HepG2 (cell line): ENCODE results near the gene ABHD18. TPM values are rescaled to one million over a fixed set of nuclear protein-coding genes. Genes with fewer than 3 reads are reported as not detected.

Experiments used
- AHR ChIP-seq: IDR thresholded peaks from 2 replicates; pipeline ENCODE4 v1.6.1; 2018; ENCODE audit warnings: missing genetic modification reagents, missing compliant biosample characterization
- BRD4 ChIP-seq: sonication (generic); formaldehyde crosslinking; IDR thresholded peaks from 2 replicates; pipeline ENCODE4 v1.4.0; 2020; ENCODE audit warnings: missing genetic modification reagents
- FOXO4 ChIP-seq: sonication (generic); formaldehyde crosslinking; conservative IDR thresholded peaks from 2 replicates; pipeline ENCODE4 v1.8.1; 2023; ENCODE audit warnings: missing genetic modification reagents
- HNRNPL ChIP-seq: fragments of 200-400 bp; formaldehyde crosslinking; IDR thresholded peaks from 2 replicates; pipeline ENCODE4 v1.6.1; 2017; ENCODE audit warnings: mild to moderate bottlenecking, low read depth, low read length
- NCOA1 ChIP-seq: sonication (generic); formaldehyde crosslinking; IDR thresholded peaks from 2 replicates; pipeline ENCODE4 v1.9.0; 2021; ENCODE audit warnings: missing genetic modification reagents
- NFE2L2 ChIP-seq: fragments of 150-350 bp; IDR thresholded peaks from 2 replicates; pipeline ENCODE4 v1.6.1; 2014; ENCODE audit warnings: low read length
- PAF1 ChIP-seq: IDR thresholded peaks from 2 replicates; pipeline ENCODE4 v1.6.1; 2016; ENCODE audit warnings: missing genetic modification reagents, missing compliant biosample characterization
- TAF15 ChIP-seq: fragments of 200-400 bp; formaldehyde crosslinking; IDR thresholded peaks from one replicate; pipeline ENCODE4 v1.6.1; 2018; ENCODE audit warnings: mild to moderate bottlenecking, low read depth, low read length; ENCODE audit not compliant: poor library complexity, severe bottlenecking
- THYN1 ChIP-seq: sonication (generic); formaldehyde crosslinking; IDR thresholded peaks from 2 replicates; pipeline ENCODE4 v1.8.1; 2023; ENCODE audit warnings: low read depth, mild to moderate bottlenecking, moderate library complexity, missing genetic modification reagents, borderline replicate concordance
- WIZ ChIP-seq: sonication (generic); formaldehyde crosslinking; IDR thresholded peaks from 2 replicates; pipeline ENCODE4 v1.5.1; 2020; ENCODE audit warnings: mild to moderate bottlenecking, missing genetic modification reagents
- ZNF121 ChIP-seq: sonication (generic); formaldehyde crosslinking; IDR thresholded peaks from 2 replicates; pipeline ENCODE4 v1.5.0; 2020; ENCODE audit warnings: mild to moderate bottlenecking, missing genetic modification reagents
- ZNF138 ChIP-seq: sonication (generic); formaldehyde crosslinking; IDR thresholded peaks from 2 replicates; pipeline ENCODE4 v1.5.0; 2020; ENCODE audit warnings: mild to moderate bottlenecking, low read depth, missing genetic modification reagents
- ZNF3 ChIP-seq: IDR thresholded peaks from 2 replicates; pipeline ENCODE4 v1.7.0; 2017; ENCODE audit warnings: inconsistent platforms
- ZNF30 ChIP-seq: sonication (generic); formaldehyde crosslinking; IDR thresholded peaks from 2 replicates; pipeline ENCODE4 v1.5.0; 2020; ENCODE audit warnings: mild to moderate bottlenecking, missing genetic modification reagents
- ZNF331 ChIP-seq: sonication (generic); formaldehyde crosslinking; IDR thresholded peaks from 2 replicates; pipeline ENCODE4 v1.4.0; 2020; ENCODE audit warnings: missing genetic modification reagents
- ZNF431 ChIP-seq: sonication (generic); formaldehyde crosslinking; IDR thresholded peaks from 2 replicates; pipeline ENCODE4 v1.9.0; 2022; ENCODE audit warnings: missing genetic modification reagents, low read depth, mild to moderate bottlenecking, borderline replicate concordance
- ZNF615 ChIP-seq: sonication (generic); formaldehyde crosslinking; IDR thresholded peaks from 2 replicates; pipeline ENCODE4 v1.5.0; 2020; ENCODE audit warnings: mild to moderate bottlenecking, missing genetic modification reagents, borderline replicate concordance
- ZNF792 ChIP-seq: IDR thresholded peaks from 2 replicates; pipeline ENCODE4 v1.6.1; 2016
- polyA plus RNA-seq, 8 experiments: library from polyadenylated mRNA; depleted of rRNA in 3 of 8; stranded (reverse) in 7 of 8; unstranded in 1 of 8; fragments of >200 nt; fragmentation: Illumina TruSeq in 4 of 8; extraction: Trizol in 4 of 8; gene quantifications; 2 replicates each; pipeline versions ENCODE4 v1.2.1 to v1.2.3, GENCODE V29; 2011 to 2016; ENCODE audit warnings: low read depth in 4 of 8, missing spikeins in 1 of 8, mixed read lengths in 1 of 8; ENCODE audit not compliant: insufficient read depth in 1 of 8
- total RNA-seq, 5 experiments: library from RNA; depleted of rRNA; stranded (reverse); fragments of >200 nt; fragmentation: Illumina TruSeq; extraction: Trizol; gene quantifications; 2 replicates each; pipeline ENCODE4 v1.2.3, GENCODE V29; 2016; ENCODE audit warnings: low read depth in 1 of 5
- TF ChIP-seq, protein P1 (sequence below), 2 experiments: IDR thresholded peaks; 2 replicates each; pipeline ENCODE4 v1.6.1; 2011 to 2012; ENCODE audit warnings: low read length in 2 of 2, borderline replicate concordance in 1 of 2, low read depth in 1 of 2, mild to moderate bottlenecking in 1 of 2, moderate library complexity in 1 of 2
- TF ChIP-seq, protein P2 (sequence below): sonication (generic); formaldehyde crosslinking; IDR thresholded peaks from 2 replicates; pipeline ENCODE4 v1.4.0; 2020; ENCODE audit warnings: missing genetic modification reagents
- TF ChIP-seq, protein P3 (sequence below): sonication (generic); formaldehyde crosslinking; conservative IDR thresholded peaks from 2 replicates; pipeline ENCODE4 v1.8.0; 2022; ENCODE audit warnings: mild to moderate bottlenecking, moderate library complexity, missing genetic modification reagents

The ABHD18 gene
- total and polyA plus RNA-seq, 2 of the 13 experiments (the other 11 are each of a cell fraction or from before 2014, with no cell fraction given), result 5.5 to 16.3 TPM

- TF ChIP-seq ZNF3 (CRISPR knock-in tag) (no peak), NCOA1 (no peak), ZNF30 (CRISPR knock-in tag) (no peak), FOXO4 (CRISPR knock-in tag) (no peak), ZNF331 (peak; percentile 73), AHR (no peak; the same call in 1 of the 2 replicates), ZNF121 (CRISPR knock-in tag) (peak; percentile 16; the same call in 1 of the 2 replicates), ZNF138 (CRISPR knock-in tag) (no peak), NFE2L2 (no peak), ZNF615 (CRISPR knock-in tag) (no peak), BRD4 (CRISPR knock-in tag) (0 out of 2 replicates have a peak, but pooled peaks have one; percentile 40), THYN1 (no peak), WIZ (no peak), HNRNPL (peak; percentile 80), ZNF792 (CRISPR knock-in tag) (peak; percentile 92), ZNF431 (CRISPR knock-in tag) (peak; percentile 23), TAF15 (peak; percentile 79), PAF1 (CRISPR knock-in tag) (no peak)
- TF ChIP-seq, protein P1, sequence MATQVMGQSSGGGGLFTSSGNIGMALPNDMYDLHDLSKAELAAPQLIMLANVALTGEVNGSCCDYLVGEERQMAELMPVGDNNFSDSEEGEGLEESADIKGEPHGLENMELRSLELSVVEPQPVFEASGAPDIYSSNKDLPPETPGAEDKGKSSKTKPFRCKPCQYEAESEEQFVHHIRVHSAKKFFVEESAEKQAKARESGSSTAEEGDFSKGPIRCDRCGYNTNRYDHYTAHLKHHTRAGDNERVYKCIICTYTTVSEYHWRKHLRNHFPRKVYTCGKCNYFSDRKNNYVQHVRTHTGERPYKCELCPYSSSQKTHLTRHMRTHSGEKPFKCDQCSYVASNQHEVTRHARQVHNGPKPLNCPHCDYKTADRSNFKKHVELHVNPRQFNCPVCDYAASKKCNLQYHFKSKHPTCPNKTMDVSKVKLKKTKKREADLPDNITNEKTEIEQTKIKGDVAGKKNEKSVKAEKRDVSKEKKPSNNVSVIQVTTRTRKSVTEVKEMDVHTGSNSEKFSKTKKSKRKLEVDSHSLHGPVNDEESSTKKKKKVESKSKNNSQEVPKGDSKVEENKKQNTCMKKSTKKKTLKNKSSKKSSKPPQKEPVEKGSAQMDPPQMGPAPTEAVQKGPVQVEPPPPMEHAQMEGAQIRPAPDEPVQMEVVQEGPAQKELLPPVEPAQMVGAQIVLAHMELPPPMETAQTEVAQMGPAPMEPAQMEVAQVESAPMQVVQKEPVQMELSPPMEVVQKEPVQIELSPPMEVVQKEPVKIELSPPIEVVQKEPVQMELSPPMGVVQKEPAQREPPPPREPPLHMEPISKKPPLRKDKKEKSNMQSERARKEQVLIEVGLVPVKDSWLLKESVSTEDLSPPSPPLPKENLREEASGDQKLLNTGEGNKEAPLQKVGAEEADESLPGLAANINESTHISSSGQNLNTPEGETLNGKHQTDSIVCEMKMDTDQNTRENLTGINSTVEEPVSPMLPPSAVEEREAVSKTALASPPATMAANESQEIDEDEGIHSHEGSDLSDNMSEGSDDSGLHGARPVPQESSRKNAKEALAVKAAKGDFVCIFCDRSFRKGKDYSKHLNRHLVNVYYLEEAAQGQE (IDR thresholded peaks at IDR 0.05; ENCODE audit: borderline replicate concordance in 1 of 2, low read depth in 1 of 2, low read length in 2 of 2), result 0 out of 4 replicates have a peak, but pooled peaks of 1 of the 2 experiments have one; percentile 21
- TF ChIP-seq, protein P2, sequence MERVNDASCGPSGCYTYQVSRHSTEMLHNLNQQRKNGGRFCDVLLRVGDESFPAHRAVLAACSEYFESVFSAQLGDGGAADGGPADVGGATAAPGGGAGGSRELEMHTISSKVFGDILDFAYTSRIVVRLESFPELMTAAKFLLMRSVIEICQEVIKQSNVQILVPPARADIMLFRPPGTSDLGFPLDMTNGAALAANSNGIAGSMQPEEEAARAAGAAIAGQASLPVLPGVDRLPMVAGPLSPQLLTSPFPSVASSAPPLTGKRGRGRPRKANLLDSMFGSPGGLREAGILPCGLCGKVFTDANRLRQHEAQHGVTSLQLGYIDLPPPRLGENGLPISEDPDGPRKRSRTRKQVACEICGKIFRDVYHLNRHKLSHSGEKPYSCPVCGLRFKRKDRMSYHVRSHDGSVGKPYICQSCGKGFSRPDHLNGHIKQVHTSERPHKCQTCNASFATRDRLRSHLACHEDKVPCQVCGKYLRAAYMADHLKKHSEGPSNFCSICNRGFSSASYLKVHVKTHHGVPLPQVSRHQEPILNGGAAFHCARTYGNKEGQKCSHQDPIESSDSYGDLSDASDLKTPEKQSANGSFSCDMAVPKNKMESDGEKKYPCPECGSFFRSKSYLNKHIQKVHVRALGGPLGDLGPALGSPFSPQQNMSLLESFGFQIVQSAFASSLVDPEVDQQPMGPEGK (CRISPR knock-in tag), result no peak; the same call in 1 of the 2 replicates
- TF ChIP-seq, protein P3, sequence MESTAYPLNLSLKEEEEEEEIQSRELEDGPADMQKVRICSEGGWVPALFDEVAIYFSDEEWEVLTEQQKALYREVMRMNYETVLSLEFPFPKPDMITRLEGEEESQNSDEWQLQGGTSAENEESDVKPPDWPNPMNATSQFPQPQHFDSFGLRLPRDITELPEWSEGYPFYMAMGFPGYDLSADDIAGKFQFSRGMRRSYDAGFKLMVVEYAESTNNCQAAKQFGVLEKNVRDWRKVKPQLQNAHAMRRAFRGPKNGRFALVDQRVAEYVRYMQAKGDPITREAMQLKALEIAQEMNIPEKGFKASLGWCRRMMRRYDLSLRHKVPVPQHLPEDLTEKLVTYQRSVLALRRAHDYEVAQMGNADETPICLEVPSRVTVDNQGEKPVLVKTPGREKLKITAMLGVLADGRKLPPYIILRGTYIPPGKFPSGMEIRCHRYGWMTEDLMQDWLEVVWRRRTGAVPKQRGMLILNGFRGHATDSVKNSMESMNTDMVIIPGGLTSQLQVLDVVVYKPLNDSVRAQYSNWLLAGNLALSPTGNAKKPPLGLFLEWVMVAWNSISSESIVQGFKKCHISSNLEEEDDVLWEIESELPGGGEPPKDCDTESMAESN (CRISPR knock-in tag), result peak; percentile 97
Observed at GRCh38 chr4:127965062-127965802, at the start of gene ABHD18, which contains the start of gene MFSD8 (continued).
